Adrenal gland (tissue), 5 donors: Measurements from ENCODE around the gene TPM1.

Experiments
- POLR2A ChIP-seq, 2 donors: fragments of 450-650 bp; IDR thresholded peaks; one replicate each; pipeline ENCODE4 v1.6.1; 2017; ENCODE audit warnings: antibody characterized with exemption in 2 of 2, mild to moderate bottlenecking in 2 of 2, moderate library complexity in 1 of 2
- TF ChIP-seq, protein P1 (sequence below), 6 experiments: fragments of 450-650 bp in 4 of 6; fragments of 200-600 bp in 2 of 6; sonication (generic) in 1 of 6; IDR thresholded peaks; 1 replicate in 5 of 6; 2 replicates in 1 of 6; pipeline versions ENCODE4 v1.5.1 to v1.8.0; 2016 to 2021; ENCODE audit warnings: antibody characterized with exemption in 6 of 6, mild to moderate bottlenecking in 2 of 6, moderate library complexity in 1 of 6
- donor health status: DM: no; HTN: no; CAD: no.

DNA sequence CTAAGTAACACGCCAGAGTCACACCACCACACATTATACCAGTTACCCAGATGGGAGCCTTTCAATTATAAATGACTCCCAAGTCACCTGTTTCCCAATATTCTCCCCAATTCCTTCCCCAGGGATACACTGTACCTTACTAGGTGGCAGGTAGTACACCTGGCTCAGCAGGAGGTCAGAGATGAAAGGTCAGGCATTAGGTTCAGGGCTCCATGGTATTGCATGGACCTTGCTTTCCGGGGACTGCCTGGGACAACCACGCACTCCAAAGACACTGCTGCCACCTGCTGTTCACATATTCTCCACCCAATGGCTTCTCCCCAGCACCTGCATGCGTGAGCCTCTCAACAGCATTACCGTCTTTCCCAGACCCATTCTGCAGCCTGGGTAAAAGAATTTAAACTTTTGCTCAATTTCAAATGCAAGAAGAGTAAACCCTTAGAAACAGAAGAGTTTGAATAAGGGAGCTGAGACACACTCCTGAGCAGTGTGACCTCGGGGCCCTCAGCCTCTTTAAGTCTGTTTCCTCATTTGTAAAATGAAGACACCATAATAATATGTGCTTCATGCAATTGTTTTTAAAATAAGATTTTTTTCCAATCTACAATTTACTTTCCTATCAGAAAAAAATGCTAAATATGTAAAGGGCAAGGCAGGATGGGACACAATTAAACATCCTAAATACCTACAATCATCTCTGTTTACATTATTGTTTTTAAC, 51.1 kb downstream of the TPM1 start:
- TF ChIP-seq, protein P1, sequence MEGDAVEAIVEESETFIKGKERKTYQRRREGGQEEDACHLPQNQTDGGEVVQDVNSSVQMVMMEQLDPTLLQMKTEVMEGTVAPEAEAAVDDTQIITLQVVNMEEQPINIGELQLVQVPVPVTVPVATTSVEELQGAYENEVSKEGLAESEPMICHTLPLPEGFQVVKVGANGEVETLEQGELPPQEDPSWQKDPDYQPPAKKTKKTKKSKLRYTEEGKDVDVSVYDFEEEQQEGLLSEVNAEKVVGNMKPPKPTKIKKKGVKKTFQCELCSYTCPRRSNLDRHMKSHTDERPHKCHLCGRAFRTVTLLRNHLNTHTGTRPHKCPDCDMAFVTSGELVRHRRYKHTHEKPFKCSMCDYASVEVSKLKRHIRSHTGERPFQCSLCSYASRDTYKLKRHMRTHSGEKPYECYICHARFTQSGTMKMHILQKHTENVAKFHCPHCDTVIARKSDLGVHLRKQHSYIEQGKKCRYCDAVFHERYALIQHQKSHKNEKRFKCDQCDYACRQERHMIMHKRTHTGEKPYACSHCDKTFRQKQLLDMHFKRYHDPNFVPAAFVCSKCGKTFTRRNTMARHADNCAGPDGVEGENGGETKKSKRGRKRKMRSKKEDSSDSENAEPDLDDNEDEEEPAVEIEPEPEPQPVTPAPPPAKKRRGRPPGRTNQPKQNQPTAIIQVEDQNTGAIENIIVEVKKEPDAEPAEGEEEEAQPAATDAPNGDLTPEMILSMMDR (IDR thresholded peaks at IDR 0.05) = peak; percentile 61 to 95 (median 93)
- no peak for TF ChIP-seq POLR2A (IDR thresholded peaks at IDR 0.05)
